Activated T-helper 1 cell treated with anti-CD3 and anti-CD28 coated beads, Interleukin-12 subunit alpha, Interleukin-12 subunit beta, Interleukin-2, Interleukin-4 antibody, amounts not matched to agents 30 ng/mL and 10 ng/mL and 1 ng/mL, durations not matched to agents 14 hours and 24 hours and 36 hours (primary cell): ENCODE results near the gene GUCA2A. TPM values are rescaled to one million over a fixed set of nuclear protein-coding genes. Genes with fewer than 3 reads are reported as not detected.
"Not testable (repeated sequence)": the region's sequence is repeated elsewhere in the genome, so short reads cannot be mapped to it uniquely, and the experiment has no call there.

Experiments
- DNase-seq: peaks from one replicate; pipeline ENCODE4 v3.0.0; 2021; ENCODE audit warnings: low spot score
- H3K27ac Mint-ChIP-seq: one replicate; pipeline ENCODE4 v1.8.0; 2021; ENCODE audit warnings: mild to moderate bottlenecking, mixed read lengths
- H3K27me3 Mint-ChIP-seq: one replicate; pipeline ENCODE4 v1.8.0; 2022; ENCODE audit warnings: mild to moderate bottlenecking, moderate library complexity, mixed read lengths; ENCODE audit not compliant: insufficient read depth
- H3K36me3 Mint-ChIP-seq: one replicate; pipeline ENCODE4 v1.8.0; 2021; ENCODE audit warnings: low read depth, mixed read lengths
- H3K4me1 Mint-ChIP-seq: one replicate; pipeline ENCODE4 v1.8.0; 2021; ENCODE audit warnings: low read depth, mixed read lengths
- H3K4me3 Mint-ChIP-seq: one replicate; pipeline ENCODE4 v1.8.0; 2021; ENCODE audit warnings: mild to moderate bottlenecking, moderate library complexity, mixed read lengths
- H3K9me3 Mint-ChIP-seq: one replicate; pipeline ENCODE4 v1.8.0; 2021; ENCODE audit warnings: mixed read lengths
- intact Hi-C: fragments of 100-400 bp; cut with micrococcal nuclease; formaldehyde crosslinking; loops from one replicate; pipeline ENCODE4 v1.15.1; 2024
- total RNA-seq: library from RNA; stranded (reverse); gene quantifications from 2 replicates; pipeline ENCODE4 v1.2.3, GENCODE V29; 2022

The GUCA2A gene
- not detected in 2 replicates for total RNA-seq

GRCh38 chr1:42164551-42165420, at the start of gene GUCA2A:
Gene GUCA2A (minus strand): TSS chr1:42164745. CDS start chr1:42164712, 33 bp downstream.
- Mint-ChIP-seq H3K27ac (no peak within 1 kb of the TSS), H3K4me3 (no peak within 1 kb of the TSS), H3K36me3 (peaks cover 6% of the 10 kb centered on the region), H3K9me3 (peaks cover 25% of the 10 kb centered on the region), H3K27me3 (peaks cover 2% of the 10 kb centered on the region), H3K4me1 (no peaks in the 10 kb centered on the region)
- no peak for DNase-seq
- intact Hi-C loops: no loop called here

GRCh38 chr1:42211224-42211623, 46.7 kb upstream of the GUCA2A start:
- Mint-ChIP-seq H3K36me3 (peaks cover 43% of the 10 kb centered on the region), H3K9me3 (peaks cover 35% of the 10 kb centered on the region), H3K27ac (no peak overlapping the region), H3K4me1 (peaks cover 12% of the 10 kb centered on the region), H3K27me3 (no peaks in the 10 kb centered on the region), H3K4me3 (no peak overlapping the region)
- intact Hi-C loops: no loop called here
- DNase-seq: no peak

GRCh38 chr1:42210421-42211133, 46.0 kb upstream of the GUCA2A start:
- H3K9me3 Mint-ChIP-seq: peaks cover 34% of the 10 kb centered on the region
- no peak for DNase-seq
- H3K27ac Mint-ChIP-seq: no peak overlapping the region
- peaks cover 12% of the 10 kb centered on the region for H3K4me1 Mint-ChIP-seq
- no peaks in the 10 kb centered on the region for H3K27me3 Mint-ChIP-seq
- no peak overlapping the region for H3K4me3 Mint-ChIP-seq
- peaks cover 46% of the 10 kb centered on the region for H3K36me3 Mint-ChIP-seq
- intact Hi-C loops: no loop called here

GRCh38 chr1:42209526-42210251, 45.1 kb upstream of the GUCA2A start:
- no peak overlapping the region for H3K27ac Mint-ChIP-seq
- H3K9me3 Mint-ChIP-seq: peaks cover 32% of the 10 kb centered on the region
- H3K36me3 Mint-ChIP-seq: peaks cover 49% of the 10 kb centered on the region
- no peaks in the 10 kb centered on the region for H3K27me3 Mint-ChIP-seq
- intact Hi-C loops: no loop called here
- H3K4me1 Mint-ChIP-seq: peaks cover 11% of the 10 kb centered on the region
- DNase-seq: no peak
- H3K4me3 Mint-ChIP-seq: no peak overlapping the region

- intact Hi-C loops, H3K27me3 Mint-ChIP-seq, H3K4me1 Mint-ChIP-seq, DNase-seq, H3K27ac Mint-ChIP-seq, H3K4me3 Mint-ChIP-seq: not testable (repeated sequence)
- H3K36me3 Mint-ChIP-seq: peaks cover 49% of the 10 kb centered on the region
- peaks cover 27% of the 10 kb centered on the region for H3K9me3 Mint-ChIP-seq
Measured at GRCh38 chr1:42206930-42207329, 42.4 kb upstream of the GUCA2A start.

GRCh38 chr1:42206164-42206563, 41.6 kb upstream of the GUCA2A start:
- Mint-ChIP-seq H3K4me1 (no peaks in the 10 kb centered on the region), H3K27me3 (no peaks in the 10 kb centered on the region), H3K9me3 (peaks cover 29% of the 10 kb centered on the region), H3K36me3 (peaks cover 48% of the 10 kb centered on the region), H3K27ac (no peak overlapping the region), H3K4me3 (no peak overlapping the region)
- intact Hi-C loops: no loop called here
- no peak for DNase-seq

- H3K27ac Mint-ChIP-seq: no peak overlapping the region
- H3K4me1 Mint-ChIP-seq: no peaks in the 10 kb centered on the region
- no peak for DNase-seq
- intact Hi-C loops: no loop called here
- H3K27me3 Mint-ChIP-seq: no peaks in the 10 kb centered on the region
- H3K4me3 Mint-ChIP-seq: no peak overlapping the region
- H3K36me3 Mint-ChIP-seq: peaks cover 45% of the 10 kb centered on the region
- H3K9me3 Mint-ChIP-seq: peaks cover 22% of the 10 kb centered on the region
Measured at GRCh38 chr1:42201986-42202385, 37.4 kb upstream of the GUCA2A start.

GRCh38 chr1:42198251-42198650, 33.7 kb upstream of the GUCA2A start:
- H3K27ac Mint-ChIP-seq: no peak overlapping the region
- DNase-seq: no peak
- intact Hi-C loops: no loop called here
- peaks cover 13% of the 10 kb centered on the region for H3K9me3 Mint-ChIP-seq
- H3K4me3 Mint-ChIP-seq: no peak overlapping the region
- no peaks in the 10 kb centered on the region for H3K27me3 Mint-ChIP-seq
- no peaks in the 10 kb centered on the region for H3K4me1 Mint-ChIP-seq
- peaks cover 26% of the 10 kb centered on the region for H3K36me3 Mint-ChIP-seq

GRCh38 chr1:42195841-42196240, 31.3 kb upstream of the GUCA2A start:
- no peaks in the 10 kb centered on the region for H3K9me3 Mint-ChIP-seq

GRCh38 chr1:42192106-42192505, 27.6 kb upstream of the GUCA2A start:
- H3K36me3 Mint-ChIP-seq: peaks cover 25% of the 10 kb centered on the region

More at GRCh38 chr1:42195841-42196240, 31.3 kb upstream of the GUCA2A start:
- Mint-ChIP-seq H3K36me3 (peaks cover 18% of the 10 kb centered on the region), H3K4me3 (no peak overlapping the region), H3K27me3 (no peaks in the 10 kb centered on the region), H3K27ac (no peak overlapping the region), H3K4me1 (no peaks in the 10 kb centered on the region)
- no peak for DNase-seq
- intact Hi-C loops: no loop called here

GRCh38 chr1:42191319-42191718, 26.8 kb upstream of the GUCA2A start:
- Mint-ChIP-seq H3K36me3 (peaks cover 25% of the 10 kb centered on the region), H3K27me3 (no peaks in the 10 kb centered on the region), H3K4me1 (peaks cover under 1% of the 10 kb centered on the region), H3K9me3 (no peaks in the 10 kb centered on the region), H3K27ac (no peak overlapping the region), H3K4me3 (no peak overlapping the region)
- intact Hi-C loops: no loop called here
- DNase-seq: no peak

More at GRCh38 chr1:42192106-42192505, 27.6 kb upstream of the GUCA2A start:
- Mint-ChIP-seq H3K9me3 (no peaks in the 10 kb centered on the region), H3K27me3 (no peaks in the 10 kb centered on the region), H3K4me3 (no peak overlapping the region), H3K27ac (no peak overlapping the region), H3K4me1 (no peaks in the 10 kb centered on the region)
- no peak for DNase-seq
- intact Hi-C loops: no loop called here

GRCh38 chr1:42189931-42190853, 25.6 kb upstream of the GUCA2A start:
- Mint-ChIP-seq H3K27me3 (no peaks in the 10 kb centered on the region), H3K27ac (no peak overlapping the region), H3K9me3 (no peaks in the 10 kb centered on the region), H3K4me1 (peaks cover 6% of the 10 kb centered on the region), H3K4me3 (no peak overlapping the region), H3K36me3 (peaks cover 30% of the 10 kb centered on the region)
- intact Hi-C loops: no loop called here
- DNase-seq: no peak
